ENCODE data around the gene RAB29. TPM values are rescaled to one million over a fixed set of nuclear protein-coding genes. Genes with fewer than 3 reads are reported as not detected.

RAB29 gene
- total and polyA plus RNA-seq, 2 donors (not counting 3 experiments of a cell fraction or from before 2014, with no cell fraction given) = 18.1 to 18.8 TPM

DNA sequence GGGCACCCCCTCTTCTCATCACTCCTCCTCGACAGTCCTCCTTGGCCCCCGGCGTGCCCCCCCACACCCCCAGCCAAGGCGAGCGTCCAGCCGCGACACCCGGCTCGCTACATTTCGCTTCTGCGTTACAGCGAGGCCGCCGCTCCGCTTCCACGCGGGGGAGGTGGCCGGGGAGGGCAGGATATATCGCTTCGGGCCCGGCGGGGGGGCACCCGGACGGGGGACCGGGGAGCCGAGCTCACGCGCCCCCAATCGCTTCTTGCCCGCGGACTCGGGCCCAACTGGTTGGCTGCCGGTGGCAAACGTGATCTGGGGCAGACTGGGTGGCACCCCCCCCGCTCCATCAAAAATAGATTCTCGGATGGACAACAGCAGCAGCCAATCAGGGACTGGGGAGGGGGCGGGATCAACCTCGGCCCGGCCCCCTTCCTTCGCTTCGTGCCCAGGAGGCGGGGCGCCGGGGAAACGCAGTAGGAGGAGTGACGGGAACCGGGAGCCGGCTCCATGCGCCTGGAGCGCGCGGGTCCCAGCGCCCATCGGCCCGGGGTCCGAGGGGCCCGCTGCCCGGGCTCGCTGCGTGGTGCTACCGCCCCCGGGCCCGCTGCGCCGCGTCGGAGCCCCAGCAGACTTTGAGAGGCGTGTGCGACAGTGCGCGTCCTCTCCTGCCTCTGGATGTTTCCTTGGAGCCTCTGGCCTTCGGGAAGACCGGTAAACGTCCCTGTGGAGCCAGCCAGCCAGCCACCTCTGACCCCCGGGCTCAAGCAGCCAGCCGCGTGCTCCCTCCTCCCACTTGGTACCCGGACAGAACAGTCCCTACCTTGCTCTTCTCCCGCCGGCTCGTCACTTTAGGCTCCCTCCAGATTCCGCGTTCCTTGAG is 37.8 kb upstream of the RAB29 start, which contains the start of gene SLC41A1:
SLC41A1 (minus strand) TSS at position 321 of the 877 bp plus-strand sequence. CDS start 2,757 bp downstream, outside the sequence.
- DNase-seq (ENCODE audit: low read depth, low spot score) = peak; percentile 96
- Histone ChIP-seq H3K4me2 (ENCODE audit: insufficient read depth, low read length) (peak within 1 kb of the TSS; percentile 90), H2AFZ (ENCODE audit: low read depth, low read length) (peak within 1 kb of the TSS; percentile 83), H3K9me1 (replicated peaks; ENCODE audit: control insufficient read depth, extremely low read depth, insufficient read depth, low read length) (no peaks in the 10 kb centered on the region), H3K4me1 (ENCODE audit: control insufficient read depth, extremely low read depth, insufficient read depth, low read length) (peaks cover 10% of the 10 kb centered on the region), H3K27ac (ENCODE audit: insufficient read depth, low read depth, low read length) (peak within 1 kb of the TSS; percentile 45), H3K9ac (replicated peaks; ENCODE audit: extremely low read depth, insufficient read depth, low read length) (peak within 1 kb of the TSS; percentile 74), H3K27me3 (ENCODE audit: control insufficient read depth in 2 of 2, insufficient read depth in 2 of 2, low read length in 2 of 2) (no peaks in the 10 kb centered on the region), H3K79me2 (ENCODE audit: control insufficient read depth, insufficient read depth, low read length) (peaks cover 3% of the 10 kb centered on the region), H4K20me1 (replicated peaks; ENCODE audit: control insufficient read depth, extremely low read depth, insufficient read depth, low read length) (no peaks in the 10 kb centered on the region), H3K36me3 (ENCODE audit: control insufficient read depth in 2 of 2, extremely low read depth in 1 of 2, insufficient read depth in 2 of 2, low read length in 2 of 2) (no peaks in the 10 kb centered on the region), H3K4me3 (replicated peaks in 1 of 3; ENCODE audit: insufficient read depth in 1 of 3, low read depth in 1 of 3, low read length in 3 of 3) (peak within 1 kb of the TSS; percentile 49 to 78 (median 76)), H3K9me3 (replicated peaks; ENCODE audit: control insufficient read depth, insufficient read depth, low read length) (no peaks in the 10 kb centered on the region)
- CTCF ChIA-PET = interaction anchor here (0.9 to 3.9 kb wide), 5 partner anchors 21 to 221 kb away, joined by 3 to 40 read pairs (median 10); no protein-coding TSS in a partner anchor
- no TSS peak for BruUV-seq (replicated peaks)
- TF ChIP-seq, protein P1, sequence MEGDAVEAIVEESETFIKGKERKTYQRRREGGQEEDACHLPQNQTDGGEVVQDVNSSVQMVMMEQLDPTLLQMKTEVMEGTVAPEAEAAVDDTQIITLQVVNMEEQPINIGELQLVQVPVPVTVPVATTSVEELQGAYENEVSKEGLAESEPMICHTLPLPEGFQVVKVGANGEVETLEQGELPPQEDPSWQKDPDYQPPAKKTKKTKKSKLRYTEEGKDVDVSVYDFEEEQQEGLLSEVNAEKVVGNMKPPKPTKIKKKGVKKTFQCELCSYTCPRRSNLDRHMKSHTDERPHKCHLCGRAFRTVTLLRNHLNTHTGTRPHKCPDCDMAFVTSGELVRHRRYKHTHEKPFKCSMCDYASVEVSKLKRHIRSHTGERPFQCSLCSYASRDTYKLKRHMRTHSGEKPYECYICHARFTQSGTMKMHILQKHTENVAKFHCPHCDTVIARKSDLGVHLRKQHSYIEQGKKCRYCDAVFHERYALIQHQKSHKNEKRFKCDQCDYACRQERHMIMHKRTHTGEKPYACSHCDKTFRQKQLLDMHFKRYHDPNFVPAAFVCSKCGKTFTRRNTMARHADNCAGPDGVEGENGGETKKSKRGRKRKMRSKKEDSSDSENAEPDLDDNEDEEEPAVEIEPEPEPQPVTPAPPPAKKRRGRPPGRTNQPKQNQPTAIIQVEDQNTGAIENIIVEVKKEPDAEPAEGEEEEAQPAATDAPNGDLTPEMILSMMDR (IDR thresholded peaks at IDR 0.05; ENCODE audit: extremely low read depth in 1 of 2, insufficient read depth in 1 of 2, low read depth in 1 of 2, low read length in 2 of 2) = no peak
- TF ChIP-seq GATA2 (IDR thresholded peaks at IDR 0.05; ENCODE audit: insufficient read depth, insufficient read length, low read depth, low read length) (no peak), EZH2 (IDR thresholded peaks at IDR 0.05; ENCODE audit: borderline replicate concordance, low read depth, low read length, severe bottlenecking) (no peak), MAX (IDR thresholded peaks at IDR 0.05; ENCODE audit: insufficient read depth, insufficient read length) (peak; percentile 2), JUN (IDR thresholded peaks at IDR 0.05; ENCODE audit: borderline replicate concordance, insufficient read depth, insufficient read length, low read depth) (no peak), POLR2AphosphoS5 (IDR thresholded peaks at IDR 0.05; ENCODE audit: insufficient read depth, low read depth, low read length) (peak; percentile 70), MYC (IDR thresholded peaks at IDR 0.05; ENCODE audit: low read depth, low read length) (no peak), FOS (IDR thresholded peaks at IDR 0.05; ENCODE audit: borderline replicate concordance, insufficient read depth, low read length) (no peak), POLR2A (IDR thresholded peaks at IDR 0.05; ENCODE audit: low read depth, low read length) (peak; percentile 41)
- POLR2A ChIA-PET = no interaction called here
- intact Hi-C loops (cut with micrococcal nuclease) = loop anchor here (1.0 to 5.0 kb wide), 4 partner anchors 20 to 120 kb away; partner anchors contain the start of gene NUCKS1
- peak; percentile 97 for FAIRE-seq
- dilution Hi-C loops (cut with MboI; ENCODE audit: extremely low pct_ligation_motif_present, low sequenced_read_pairs) = no loop called here

All from endothelial cell of umbilical vein (primary cell).